HEK293 (cell line): ENCODE measurements around the gene POSTN.

Experiments used
- CTCF ChIA-PET: fragments of 350-600 bp; formaldehyde crosslinking; extraction: SDS; loops from one replicate; lab custom pipeline; 2021; ENCODE audit warnings: antibody characterized with exemption; lab: Yijun Ruan, JAX
- POLR2A ChIA-PET: fragments of 300-600 bp; formaldehyde crosslinking; extraction: SDS; loops from one replicate; lab custom pipeline; 2020; ENCODE audit warnings: antibody characterized with exemption, inconsistent platforms; lab: Yijun Ruan, JAX
- H3K27ac ChIP-seq: fragments of 200-500 bp; sonication (Bioruptor generic); 2 replicates; pipeline ENCODE4 v1.5.1; 2014; ENCODE audit warnings: low read depth, low read length, control low read depth, inconsistent platforms; ENCODE audit errors: extremely low read depth
- H3K36me3 ChIP-seq, 2 experiments: fragments of 200-500 bp in 1 of 2; sonication (Bioruptor generic) in 1 of 2; 1 replicate in 1 of 2; 2 replicates in 1 of 2; pipeline ENCODE4 v1.5.1; 2014 to 2017; ENCODE audit warnings: inconsistent platforms in 2 of 2, low read length in 2 of 2; ENCODE audit not compliant: control insufficient read depth in 2 of 2, insufficient read depth in 1 of 2
- H3K4me1 ChIP-seq: fragments of 200-500 bp; sonication (Bioruptor generic); 2 replicates; pipeline ENCODE4 v1.5.1; 2014; ENCODE audit warnings: mild to moderate bottlenecking, low read length, inconsistent platforms; ENCODE audit not compliant: control insufficient read depth, insufficient read depth
- H3K4me3 ChIP-seq: 2 replicates; pipeline ENCODE4 v1.5.1; 2011; ENCODE audit warnings: low read depth, mild to moderate bottlenecking, control low read depth, low read length, moderate library complexity
- H3K9me3 ChIP-seq: fragments of 200-500 bp; sonication (Bioruptor generic); 2 replicates; pipeline ENCODE4 v1.5.1; 2014; ENCODE audit warnings: low read depth, low read length, inconsistent platforms; ENCODE audit not compliant: control insufficient read depth, insufficient read depth
- OSR2 ChIP-seq: fragments of 450-650 bp; formaldehyde crosslinking; IDR thresholded peaks from 2 replicates; pipeline ENCODE4 v1.5.1; 2016; ENCODE audit warnings: missing biosample characterization, missing genetic modification characterization
- SALL2 ChIP-seq: fragments of 450-650 bp; formaldehyde crosslinking; IDR thresholded peaks from 2 replicates; pipeline ENCODE4 v1.5.0; 2017; ENCODE audit warnings: missing biosample characterization, mild to moderate bottlenecking, missing genetic modification characterization, borderline replicate concordance
- TRIM28 ChIP-seq: IDR thresholded peaks from 2 replicates; pipeline ENCODE4 v1.6.1; 2011; ENCODE audit warnings: low read length, control low read depth, borderline replicate concordance
- WT1 ChIP-seq: fragments of 450-650 bp; formaldehyde crosslinking; IDR thresholded peaks from 2 replicates; pipeline ENCODE4 v1.5.1; 2016; ENCODE audit warnings: missing biosample characterization, missing genetic modification characterization
- ZBTB21 ChIP-seq: fragments of 450-650 bp; formaldehyde crosslinking; IDR thresholded peaks from 2 replicates; pipeline ENCODE4 v1.5.1; 2017; ENCODE audit warnings: missing biosample characterization, missing genetic modification characterization
- ZBTB48 ChIP-seq: fragments of 450-650 bp; formaldehyde crosslinking; IDR thresholded peaks from 2 replicates; pipeline ENCODE4 v1.5.1; 2016; ENCODE audit warnings: missing biosample characterization, missing genetic modification characterization
- ZEB2 ChIP-seq: fragments of 450-650 bp; formaldehyde crosslinking; IDR thresholded peaks from 2 replicates; pipeline ENCODE4 v1.5.1; 2016; ENCODE audit warnings: missing biosample characterization, missing genetic modification characterization
- ZNF10 ChIP-seq: fragments of 450-650 bp; formaldehyde crosslinking; IDR thresholded peaks from 2 replicates; pipeline ENCODE4 v1.5.1; 2017; ENCODE audit warnings: missing biosample characterization, missing genetic modification characterization
- ZNF114 ChIP-seq: fragments of 450-650 bp; formaldehyde crosslinking; IDR thresholded peaks from 2 replicates; pipeline ENCODE4 v1.5.0; 2017; ENCODE audit warnings: missing biosample characterization, missing genetic modification characterization
- ZNF121 ChIP-seq: fragments of 450-650 bp; formaldehyde crosslinking; IDR thresholded peaks from 2 replicates; pipeline ENCODE4 v1.5.1; 2016; ENCODE audit warnings: missing biosample characterization, missing genetic modification characterization
- ZNF132 ChIP-seq: fragments of 450-650 bp; formaldehyde crosslinking; IDR thresholded peaks from 2 replicates; pipeline ENCODE4 v1.5.1; 2017; ENCODE audit warnings: missing biosample characterization, missing genetic modification characterization, borderline replicate concordance
- ZNF221 ChIP-seq: fragments of 450-650 bp; formaldehyde crosslinking; IDR thresholded peaks from 2 replicates; pipeline ENCODE4 v1.5.1; 2017; ENCODE audit warnings: missing biosample characterization, missing genetic modification characterization, borderline replicate concordance
- ZNF223 ChIP-seq: fragments of 450-650 bp; formaldehyde crosslinking; IDR thresholded peaks from 2 replicates; pipeline ENCODE4 v1.5.1; 2016; ENCODE audit warnings: missing biosample characterization, missing genetic modification characterization
- ZNF239 ChIP-seq: fragments of 450-650 bp; formaldehyde crosslinking; IDR thresholded peaks from 2 replicates; pipeline ENCODE4 v1.5.1; 2016; ENCODE audit warnings: missing biosample characterization, missing genetic modification characterization
- ZNF302 ChIP-seq: fragments of 450-650 bp; formaldehyde crosslinking; IDR thresholded peaks from 2 replicates; pipeline ENCODE4 v1.5.1; 2016; ENCODE audit warnings: missing biosample characterization, missing genetic modification characterization, low read depth
- ZNF341 ChIP-seq: fragments of 450-650 bp; formaldehyde crosslinking; IDR thresholded peaks from 2 replicates; pipeline ENCODE4; 2016; ENCODE audit warnings: low read depth, missing biosample characterization, missing genetic modification characterization
- ZNF37A ChIP-seq: fragments of 450-650 bp; IDR thresholded peaks from 2 replicates; pipeline ENCODE4 v1.5.1; 2018; ENCODE audit warnings: missing biosample characterization, missing genetic modification characterization
- ZNF391 ChIP-seq: fragments of 450-650 bp; formaldehyde crosslinking; IDR thresholded peaks from 2 replicates; pipeline ENCODE4 v1.5.1; 2016; ENCODE audit warnings: low read depth, missing biosample characterization, missing genetic modification characterization, borderline replicate concordance
- ZNF394 ChIP-seq: fragments of 450-650 bp; formaldehyde crosslinking; IDR thresholded peaks from 2 replicates; pipeline ENCODE4 v1.5.1; 2016; ENCODE audit warnings: missing biosample characterization, missing genetic modification characterization, mild to moderate bottlenecking, moderate library complexity, borderline replicate concordance
- ZNF423 ChIP-seq: fragments of 450-650 bp; formaldehyde crosslinking; IDR thresholded peaks from 2 replicates; pipeline ENCODE4 v1.5.1; 2016; ENCODE audit warnings: missing biosample characterization, missing genetic modification characterization
- ZNF501 ChIP-seq: fragments of 450-650 bp; formaldehyde crosslinking; IDR thresholded peaks from 2 replicates; pipeline ENCODE4 v1.5.1; 2016; ENCODE audit warnings: missing biosample characterization, missing genetic modification characterization
- ZNF529 ChIP-seq: fragments of 450-650 bp; formaldehyde crosslinking; IDR thresholded peaks from 2 replicates; pipeline ENCODE4 v1.5.1; 2017; ENCODE audit warnings: missing genetic modification characterization, missing biosample characterization; ENCODE audit not compliant: insufficient replicate concordance
- ZNF544 ChIP-seq: fragments of 450-650 bp; formaldehyde crosslinking; IDR thresholded peaks from 2 replicates; pipeline ENCODE4 v1.5.0; 2017; ENCODE audit warnings: missing biosample characterization, missing genetic modification characterization
- ZNF560 ChIP-seq: fragments of 450-650 bp; formaldehyde crosslinking; IDR thresholded peaks from 2 replicates; pipeline ENCODE4 v1.5.1; 2017; ENCODE audit warnings: missing biosample characterization, missing genetic modification characterization, borderline replicate concordance
- ZNF621 ChIP-seq: fragments of 450-650 bp; formaldehyde crosslinking; IDR thresholded peaks from 2 replicates; pipeline ENCODE4 v1.5.1; 2017; ENCODE audit warnings: missing biosample characterization, missing genetic modification characterization
- ZNF664 ChIP-seq: fragments of 450-650 bp; formaldehyde crosslinking; IDR thresholded peaks from 2 replicates; pipeline ENCODE4 v1.5.1; 2016; ENCODE audit warnings: missing biosample characterization, missing genetic modification characterization
- ZNF677 ChIP-seq: fragments of 450-650 bp; IDR thresholded peaks from 2 replicates; pipeline ENCODE4 v1.5.0; 2018; ENCODE audit warnings: missing biosample characterization, mild to moderate bottlenecking, missing genetic modification characterization, moderate library complexity
- ZNF776 ChIP-seq: fragments of 450-650 bp; formaldehyde crosslinking; IDR thresholded peaks from 2 replicates; pipeline ENCODE4 v1.5.0; 2017; ENCODE audit warnings: missing biosample characterization, missing genetic modification characterization, borderline replicate concordance
- ZNF791 ChIP-seq: fragments of 450-650 bp; formaldehyde crosslinking; IDR thresholded peaks from 2 replicates; pipeline ENCODE4 v1.5.1; 2016; ENCODE audit warnings: missing biosample characterization, missing genetic modification characterization
- TF ChIP-seq, protein P1 (sequence below): fragments of 450-650 bp; formaldehyde crosslinking; IDR thresholded peaks from 2 replicates; pipeline ENCODE4 v1.5.1; 2017; ENCODE audit warnings: missing biosample characterization, missing genetic modification characterization

Gene POSTN

DNA sequence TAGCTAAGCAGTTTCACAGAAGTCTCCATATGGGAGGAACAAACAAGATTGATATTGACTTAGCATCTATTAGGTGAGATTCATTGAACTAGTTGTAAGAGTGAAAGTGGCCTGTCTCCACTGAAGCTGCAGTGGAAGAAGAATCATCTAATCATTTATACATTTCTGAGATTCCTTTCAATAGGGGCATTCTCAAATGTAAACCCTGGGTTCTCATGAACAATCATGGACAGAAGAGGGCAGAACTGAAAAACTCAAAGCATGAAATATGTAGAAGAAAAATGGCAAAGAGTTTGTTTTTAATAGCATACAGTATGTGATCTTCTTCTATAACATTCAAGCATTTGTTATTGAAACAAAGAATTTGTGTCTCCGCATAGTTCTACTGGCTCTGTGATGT, 17.6 kb upstream of the POSTN start:
- ChIA-PET POLR2A (no interaction called here), CTCF (interaction anchor here (2.0 kb wide), 1 partner anchor 13 kb away, joined by 7 read pairs; no protein-coding TSS in a partner anchor)
- no peaks in the 10 kb centered on the region for H3K9me3 ChIP-seq
- H3K36me3 ChIP-seq, result no peaks in the 10 kb centered on the region
- TF ChIP-seq ZNF664 (no peak), ZNF37A (no peak), ZNF791 (tag by site-specific recombination) (no peak), ZNF423 (tag by site-specific recombination) (no peak)
- no peak overlapping the region for H3K27ac ChIP-seq
- H3K4me3 ChIP-seq, result no peak overlapping the region
- H3K4me1 ChIP-seq, result peaks cover 7% of the 10 kb centered on the region

DNA sequence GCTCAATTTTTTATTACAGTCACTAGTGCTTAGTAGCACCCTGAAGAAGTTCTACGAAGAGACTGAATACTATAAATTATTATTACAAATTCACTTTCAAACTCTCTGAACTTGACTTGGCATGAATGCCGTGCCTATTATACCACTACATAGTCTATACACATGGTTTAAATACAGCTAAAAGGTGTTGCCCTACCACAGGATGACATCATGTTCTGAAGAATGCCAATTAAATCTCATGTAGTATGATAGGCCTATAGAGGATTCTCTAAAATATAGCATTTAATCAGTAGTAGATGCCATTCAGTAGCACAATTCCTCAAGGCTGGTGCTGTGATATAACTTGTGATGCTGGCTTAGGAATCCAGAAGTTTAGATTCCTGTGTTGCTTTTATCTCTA, 16.7 kb upstream of the POSTN start:
- TF ChIP-seq ZNF132 (tag by site-specific recombination) (no peak), OSR2 (tag by site-specific recombination) (0 out of 2 replicates have a peak, but pooled peaks have one; percentile 11)
- TF ChIP-seq, all 188 proteins: peak for 1
- Histone ChIP-seq H3K27ac (no peak overlapping the region), H3K9me3 (no peaks in the 10 kb centered on the region), H3K4me1 (peaks cover 7% of the 10 kb centered on the region), H3K4me3 (no peak overlapping the region), H3K36me3 (no peaks in the 10 kb centered on the region)
- CTCF ChIA-PET, result interaction anchor here (0.5 kb wide), 1 partner anchor 807 kb away, joined by 3 read pairs; no protein-coding TSS in a partner anchor
- POLR2A ChIA-PET, result no interaction called here

DNA sequence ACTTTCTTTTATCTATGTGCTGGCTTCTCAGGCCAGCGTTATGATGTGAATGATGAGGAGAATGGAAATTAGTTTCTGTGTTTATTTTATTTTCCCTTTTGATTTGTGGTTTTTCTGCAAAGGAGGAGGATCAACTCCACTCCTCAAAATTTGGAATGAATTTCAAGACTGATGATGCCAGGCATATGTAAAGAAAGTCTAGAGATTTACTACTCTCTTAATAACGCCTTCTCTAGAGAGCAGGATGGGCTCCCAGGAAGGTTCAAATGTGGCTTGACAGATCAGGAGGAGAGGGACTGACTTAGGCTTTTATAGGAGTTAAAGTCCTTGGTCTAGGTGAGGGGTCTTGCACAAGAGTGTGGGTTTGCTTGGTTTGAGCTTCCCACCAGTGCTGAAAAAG, 15.1 kb upstream of the POSTN start:
- ChIA-PET CTCF (interaction anchor here (0.7 kb wide), 1 partner anchor 18 kb away, joined by 3 read pairs; no protein-coding TSS in a partner anchor), POLR2A (no interaction called here)
- peaks cover 7% of the 10 kb centered on the region for H3K4me1 ChIP-seq
- H3K9me3 ChIP-seq, result no peaks in the 10 kb centered on the region
- no peak for TF ChIP-seq ZNF223 (tag by site-specific recombination)
- no peak for TF ChIP-seq ZNF302
- no peak for TF ChIP-seq ZNF501 (tag by site-specific recombination)
- no peak for TF ChIP-seq ZNF621 (tag by site-specific recombination)
- TF ChIP-seq ZEB2, result no peak
- no peak for TF ChIP-seq OSR2 (tag by site-specific recombination)
- no peak for TF ChIP-seq ZBTB48 (tag by site-specific recombination)
- no peaks in the 10 kb centered on the region for H3K36me3 ChIP-seq
- H3K27ac ChIP-seq, result no peak overlapping the region
- no peak overlapping the region for H3K4me3 ChIP-seq

DNA sequence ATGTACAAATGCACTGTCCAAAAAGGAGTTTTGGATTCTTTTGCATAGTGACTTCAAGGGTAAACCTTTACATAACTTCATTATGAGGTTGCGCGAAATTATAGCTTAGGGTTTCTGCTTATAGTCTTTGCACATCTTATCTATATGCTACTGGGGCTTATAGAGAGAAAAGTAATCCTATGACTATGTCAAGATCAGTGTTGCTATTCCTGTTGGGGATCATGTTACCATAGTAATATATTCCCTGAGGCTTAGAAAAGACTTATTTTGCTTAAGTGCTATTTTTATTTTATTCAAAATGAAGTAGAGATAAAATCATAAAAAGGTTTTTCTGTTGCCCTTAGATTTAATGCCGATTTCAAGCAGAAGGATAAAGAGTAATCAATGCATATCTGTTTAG, 14.7 kb upstream of the POSTN start:
- TF ChIP-seq ZNF529 (tag by site-specific recombination) (no peak), WT1 (tag by site-specific recombination) (no peak), ZNF544 (tag by site-specific recombination) (no peak), ZBTB21 (no peak), ZNF114 (tag by site-specific recombination) (no peak), ZNF677 (tag by site-specific recombination) (no peak), ZNF394 (tag by site-specific recombination) (no peak), ZNF121 (no peak), ZNF221 (no peak), ZNF776 (tag by site-specific recombination) (no peak), ZNF10 (tag by site-specific recombination) (no peak), TRIM28 (no peak), ZNF341 (tag by site-specific recombination) (no peak), ZNF501 (tag by site-specific recombination) (no peak), ZNF239 (no peak), ZNF560 (tag by site-specific recombination) (no peak), SALL2 (tag by site-specific recombination) (no peak), ZNF391 (tag by site-specific recombination) (no peak)
- TF ChIP-seq, protein P1, sequence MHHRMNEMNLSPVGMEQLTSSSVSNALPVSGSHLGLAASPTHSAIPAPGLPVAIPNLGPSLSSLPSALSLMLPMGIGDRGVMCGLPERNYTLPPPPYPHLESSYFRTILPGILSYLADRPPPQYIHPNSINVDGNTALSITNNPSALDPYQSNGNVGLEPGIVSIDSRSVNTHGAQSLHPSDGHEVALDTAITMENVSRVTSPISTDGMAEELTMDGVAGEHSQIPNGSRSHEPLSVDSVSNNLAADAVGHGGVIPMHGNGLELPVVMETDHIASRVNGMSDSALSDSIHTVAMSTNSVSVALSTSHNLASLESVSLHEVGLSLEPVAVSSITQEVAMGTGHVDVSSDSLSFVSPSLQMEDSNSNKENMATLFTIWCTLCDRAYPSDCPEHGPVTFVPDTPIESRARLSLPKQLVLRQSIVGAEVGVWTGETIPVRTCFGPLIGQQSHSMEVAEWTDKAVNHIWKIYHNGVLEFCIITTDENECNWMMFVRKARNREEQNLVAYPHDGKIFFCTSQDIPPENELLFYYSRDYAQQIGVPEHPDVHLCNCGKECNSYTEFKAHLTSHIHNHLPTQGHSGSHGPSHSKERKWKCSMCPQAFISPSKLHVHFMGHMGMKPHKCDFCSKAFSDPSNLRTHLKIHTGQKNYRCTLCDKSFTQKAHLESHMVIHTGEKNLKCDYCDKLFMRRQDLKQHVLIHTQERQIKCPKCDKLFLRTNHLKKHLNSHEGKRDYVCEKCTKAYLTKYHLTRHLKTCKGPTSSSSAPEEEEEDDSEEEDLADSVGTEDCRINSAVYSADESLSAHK (tag by site-specific recombination), result no peak
- H3K9me3 ChIP-seq, result no peaks in the 10 kb centered on the region
- H3K36me3 ChIP-seq, result no peaks in the 10 kb centered on the region
- peaks cover 6% of the 10 kb centered on the region for H3K4me1 ChIP-seq
- H3K4me3 ChIP-seq, result no peak overlapping the region
- ChIA-PET CTCF (no interaction called here), POLR2A (no interaction called here)
- H3K27ac ChIP-seq, result no peak overlapping the region
